Measurements from ENCODE around the gene TMEM89. TPM values are rescaled to one million over a fixed set of nuclear protein-coding genes. Genes with fewer than 3 reads are reported as not detected.

Gene TMEM89
- total RNA-seq, 3 donors from 2014 or later, result not detected

- H3K27me3 ChIP-seq, result peaks cover 0 to 2% of the 10 kb centered on the region in 2 donors
- TF ChIP-seq POLR2A (IDR thresholded peaks at IDR 0.05) (no peak), POLR2AphosphoS5 (IDR thresholded peaks at IDR 0.05) (peak in 1 of 3 donors; percentile 28)
- peaks cover 21% of the 10 kb centered on the region for H3K36me3 ChIP-seq
- intact Hi-C loops (cut with DNase I; ENCODE audit: low total_unique reads), result no loop called here
- no peaks in the 10 kb centered on the region for H3K9me3 ChIP-seq
- H3K4me3 ChIP-seq, result peak overlapping the region in 1 of 3 donors; percentile 41
- H3K27ac ChIP-seq, result peak overlapping the region; percentile 91 to 94
- DNase-seq (ENCODE audit: low spot score in 2 of 2), result peak; percentile 63 to 93
- peaks cover 14 to 15% of the 10 kb centered on the region in 2 donors for H3K4me1 ChIP-seq
These were observed 23.1 kb downstream of the TMEM89 start for GRCh38 chr3:48598323-48599076.

GRCh38 chr3:48597408-48597800 lies 24.2 kb downstream of the TMEM89 start:
- intact Hi-C loops (cut with DNase I; ENCODE audit: low total_unique reads), result no loop called here
- Histone ChIP-seq H3K36me3 (peaks cover 13% of the 10 kb centered on the region), H3K4me3 (peak overlapping the region in 1 of 3 donors; percentile 5), H3K27ac (peak overlapping the region; percentile 91 to 94), H3K9me3 (no peaks in the 10 kb centered on the region), H3K27me3 (peaks cover 0 to 2% of the 10 kb centered on the region in 2 donors), H3K4me1 (peaks cover 14 to 15% of the 10 kb centered on the region in 2 donors)
- no peak for DNase-seq (ENCODE audit: low spot score in 2 of 2)
- TF ChIP-seq CTCF (IDR thresholded peaks at IDR 0.05), result no peak
- no peak for TF ChIP-seq POLR2AphosphoS5 (IDR thresholded peaks at IDR 0.05)
- TF ChIP-seq POLR2A (IDR thresholded peaks at IDR 0.05), result no peak

DNA sequence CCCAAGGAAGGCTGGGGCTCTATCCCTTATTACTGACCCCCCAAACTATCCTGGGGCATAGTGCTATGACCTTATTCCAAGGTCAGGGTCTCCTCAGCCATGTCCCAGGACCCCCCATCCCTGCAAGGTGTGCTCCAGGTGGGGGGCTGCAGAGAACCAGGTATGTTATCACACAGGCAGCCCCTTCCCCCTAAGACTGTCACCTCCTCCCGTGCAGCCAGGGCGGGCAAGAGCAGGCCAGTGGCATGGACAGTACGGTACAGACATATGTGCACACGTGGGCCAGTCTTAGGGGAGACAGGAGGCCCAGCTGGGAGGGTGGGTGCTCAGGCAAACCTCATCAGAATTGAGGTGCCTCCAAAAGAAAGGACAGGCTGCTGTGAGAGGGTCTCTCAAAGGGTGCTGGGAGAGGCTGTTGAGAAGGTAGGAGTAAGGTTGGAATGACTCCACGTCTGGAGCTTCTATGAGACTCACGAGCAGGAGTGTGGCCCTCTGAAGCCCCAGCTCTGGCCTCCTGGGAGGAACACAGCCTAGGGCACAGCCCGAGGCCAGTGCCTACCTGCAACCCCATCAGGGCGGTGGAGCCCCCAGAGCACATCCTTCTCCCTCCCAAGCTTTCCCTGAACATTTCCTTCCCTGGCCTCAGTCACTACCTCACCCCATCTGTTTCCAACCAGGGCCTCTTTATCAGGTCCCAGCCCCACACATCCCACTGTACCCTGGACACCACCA lies 24.7 kb downstream of the TMEM89 start:
- TF ChIP-seq POLR2A (IDR thresholded peaks at IDR 0.05) (no peak), CTCF (IDR thresholded peaks at IDR 0.05) (no peak), POLR2AphosphoS5 (IDR thresholded peaks at IDR 0.05) (no peak)
- intact Hi-C loops (cut with DNase I; ENCODE audit: low total_unique reads), result no loop called here
- H3K4me1 ChIP-seq, result peaks cover 14 to 15% of the 10 kb centered on the region in 2 donors
- no peaks in the 10 kb centered on the region for H3K9me3 ChIP-seq
- no peak overlapping the region for H3K4me3 ChIP-seq
- H3K27ac ChIP-seq, result peak overlapping the region; percentile 91 to 94
- no peak for DNase-seq (ENCODE audit: low spot score in 2 of 2)
- peaks cover 0 to 2% of the 10 kb centered on the region in 2 donors for H3K27me3 ChIP-seq
- peaks cover 13% of the 10 kb centered on the region for H3K36me3 ChIP-seq

DNA sequence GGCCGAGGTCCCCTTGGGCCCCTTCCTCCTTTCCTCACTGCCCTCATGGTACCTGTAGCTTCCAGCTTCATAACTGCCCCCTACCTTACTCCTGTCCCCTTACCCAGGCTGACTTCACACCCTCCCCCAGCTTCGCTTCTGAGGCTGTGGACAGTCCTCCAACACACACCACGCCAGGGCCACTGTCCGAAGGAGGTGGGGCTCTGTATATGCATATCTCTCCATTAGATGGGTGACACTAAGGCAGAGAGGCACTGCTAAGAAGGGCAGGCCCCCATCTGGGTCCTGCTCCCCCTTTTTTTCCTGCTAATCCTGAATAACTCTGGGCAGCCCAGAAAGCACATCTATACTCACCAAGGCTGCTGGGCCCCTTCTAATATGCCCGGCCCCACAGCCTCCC lies 25.4 kb downstream of the TMEM89 start:
- H3K4me3 ChIP-seq, result no peak overlapping the region
- H3K9me3 ChIP-seq, result no peaks in the 10 kb centered on the region
- TF ChIP-seq CTCF (IDR thresholded peaks at IDR 0.05) (no peak), POLR2A (IDR thresholded peaks at IDR 0.05) (no peak), POLR2AphosphoS5 (IDR thresholded peaks at IDR 0.05) (no peak)
- intact Hi-C loops (cut with DNase I; ENCODE audit: low total_unique reads), result no loop called here
- H3K36me3 ChIP-seq, result peaks cover 8% of the 10 kb centered on the region
- DNase-seq (ENCODE audit: low spot score in 2 of 2), result no peak
- peaks cover 0 to 2% of the 10 kb centered on the region in 2 donors for H3K27me3 ChIP-seq
- H3K27ac ChIP-seq, result peak overlapping the region; percentile 91 to 94
- H3K4me1 ChIP-seq, result peaks cover 14 to 15% of the 10 kb centered on the region in 2 donors

DNA sequence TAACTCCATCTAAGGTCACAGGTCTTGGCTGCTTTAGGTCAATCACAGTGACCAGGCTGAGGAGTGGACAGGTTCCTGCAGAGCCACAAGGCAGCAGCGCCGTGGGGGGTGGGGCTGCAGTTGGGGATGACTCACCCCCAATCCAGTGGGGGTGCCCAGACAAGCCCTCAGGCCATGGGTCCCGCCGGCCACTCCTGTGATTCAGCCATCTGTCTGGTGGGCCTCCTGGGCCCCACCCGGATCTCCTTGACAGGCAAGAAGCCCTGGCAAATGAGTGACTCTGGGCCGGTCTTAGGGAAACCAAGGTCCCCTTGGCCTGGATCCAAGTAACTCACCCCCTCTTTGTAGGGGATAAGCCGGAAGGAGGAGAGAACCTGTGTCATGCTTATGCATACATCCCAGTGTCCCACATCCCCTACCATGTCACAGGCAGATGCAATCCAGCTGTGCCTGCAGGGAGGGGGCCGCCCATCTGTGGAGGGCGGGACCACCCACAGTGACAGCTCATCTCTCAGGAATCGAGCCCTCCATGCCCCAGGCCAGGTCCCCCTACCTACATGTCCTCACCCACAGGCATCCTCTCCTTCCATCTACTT lies 25.9 kb downstream of the TMEM89 start:
- Histone ChIP-seq H3K27me3 (peaks cover 0 to 2% of the 10 kb centered on the region in 2 donors), H3K9me3 (no peaks in the 10 kb centered on the region), H3K4me1 (peaks cover 14 to 15% of the 10 kb centered on the region in 2 donors), H3K4me3 (peak overlapping the region in 2 of 3 donors; percentile 56 to 74), H3K36me3 (peaks cover 3% of the 10 kb centered on the region), H3K27ac (peak overlapping the region; percentile 91 to 94)
- TF ChIP-seq POLR2A (IDR thresholded peaks at IDR 0.05) (no peak), CTCF (IDR thresholded peaks at IDR 0.05) (no peak), POLR2AphosphoS5 (IDR thresholded peaks at IDR 0.05) (no peak)
- intact Hi-C loops (cut with DNase I; ENCODE audit: low total_unique reads), result no loop called here
- DNase-seq (ENCODE audit: low spot score in 2 of 2), result peak; percentile 43 to 63
